HCT116 (cell line): ENCODE results near the gene SRR. TPM values are rescaled to one million over a fixed set of nuclear protein-coding genes. Genes with fewer than 3 reads are reported as not detected.

Source experiments
- ATAC-seq: fragments of 200-7000 bp; cut with Tn5 transposase; 2 replicates; pipeline ENCODE4 v1.9.1; 2020; ENCODE audit warnings: mild to moderate bottlenecking, moderate library complexity
- BruUV-seq: library from RNA; stranded (reverse); fragments of 400-500 nt; replicated peaks from 2 replicates; lab custom pipeline; 2021; lab: Mats Ljungman, UMichigan
- CTCF ChIA-PET: fragments of 300-600 bp; sonication (Branson Sonifier 250); formaldehyde crosslinking; loops from one replicate; lab custom pipeline; 2021; ENCODE audit warnings: antibody characterized with exemption; lab: Charles Lee
- POLR2A ChIA-PET: fragments of 300-600, 350-600 bp; sonication (Branson Sonifier 250); formaldehyde crosslinking; loops from one replicate; lab custom pipeline; 2021; ENCODE audit warnings: antibody characterized with exemption; lab: Charles Lee
- RAD21 ChIA-PET, 2 experiments: fragments of 300-600 bp; sonication (Branson Sonifier 250); formaldehyde crosslinking; loops; one replicate each; lab custom pipeline; 2023; ENCODE audit warnings: low total read pairs in 2 of 2; ENCODE audit not compliant: uncharacterized antibody in 2 of 2, unreplicated experiment in 2 of 2, low non-redundant PET in 1 of 2; lab: Charles Lee
- DNase-seq: peaks from one replicate; pipeline ENCODE4 v3.0.0-alpha.2; 2010; ENCODE audit warnings: low read depth, low spot score
- H2AFZ ChIP-seq: fragments of 200-600 bp; shearing (Covaris generic), sonication (generic); 2 replicates; pipeline ENCODE4 v1.6.1; 2017; ENCODE audit warnings: low read depth, mixed run types, mixed read lengths, antibody characterized with exemption, low read length; ENCODE audit not compliant: poor library complexity, severe bottlenecking
- H3K27ac ChIP-seq: 2 replicates; pipeline ENCODE4 v1.5.1; 2012; ENCODE audit warnings: low read depth, low read length
- H3K27me3 ChIP-seq: fragments of 200-600 bp; sonication (generic); 2 replicates; pipeline ENCODE4 v1.6.1; 2016; ENCODE audit warnings: mixed run types, low read length, mixed read lengths; ENCODE audit not compliant: insufficient read depth
- H3K36me3 ChIP-seq, 2 experiments: fragments of 200-500 bp in 1 of 2; fragments of 200-600 bp in 1 of 2; sonication (Bioruptor generic) in 1 of 2; sonication (generic) in 1 of 2; 2 replicates each; pipeline versions ENCODE4 v1.5.1 to v1.6.1; 2014 to 2016; ENCODE audit warnings: low read length in 2 of 2, inconsistent platforms in 1 of 2, mixed read lengths in 1 of 2, mixed run types in 1 of 2; ENCODE audit not compliant: insufficient read depth in 2 of 2, control insufficient read depth in 1 of 2
- H3K4me1 ChIP-seq, 2 experiments: fragments of 200-600 bp in 1 of 2; sonication (generic) in 1 of 2; 2 replicates each; pipeline versions ENCODE4 v1.5.1 to v1.6.1; 2012 to 2017; ENCODE audit warnings: low read length in 2 of 2, inconsistent platforms in 1 of 2, mild to moderate bottlenecking in 1 of 2, mixed read lengths in 1 of 2, mixed run types in 1 of 2, moderate library complexity in 1 of 2; ENCODE audit not compliant: insufficient read depth in 2 of 2, control insufficient read depth in 1 of 2
- H3K4me2 ChIP-seq: fragments of 200-600 bp; sonication (generic); 2 replicates; pipeline ENCODE4 v1.6.1; 2017; ENCODE audit warnings: mixed run types, low read length, mixed read lengths
- H3K4me3 ChIP-seq, 2 experiments: fragments of 200-600 bp in 1 of 2; sonication (generic) in 1 of 2; replicated peaks in 1 of 2; 2 replicates each; pipeline ENCODE4 v1.5.1; 2011 to 2016; ENCODE audit warnings: low read length in 2 of 2, control low read depth in 1 of 2, low read depth in 1 of 2, mild to moderate bottlenecking in 1 of 2, mixed read lengths in 1 of 2, mixed run types in 1 of 2
- H3K79me2 ChIP-seq: fragments of 200-600 bp; sonication (generic); 2 replicates; pipeline ENCODE4 v1.6.1; 2017; ENCODE audit warnings: mild to moderate bottlenecking, mixed run types, low read length, moderate library complexity, mixed read lengths; ENCODE audit not compliant: insufficient read depth
- H3K9ac ChIP-seq: fragments of 200-600 bp; sonication (generic); 2 replicates; pipeline ENCODE4 v1.6.1; 2016; ENCODE audit warnings: low read length, mixed read lengths
- H3K9me2 ChIP-seq: fragments of 200-600 bp; sonication (generic), shearing (Covaris generic); 2 replicates; pipeline ENCODE4 v1.6.1; 2017; ENCODE audit warnings: mixed run types, mild to moderate bottlenecking, moderate library complexity; ENCODE audit not compliant: insufficient read depth
- H3K9me3 ChIP-seq, 2 experiments: fragments of 200-500 bp in 1 of 2; fragments of 200-600 bp in 1 of 2; sonication (Bioruptor generic) in 1 of 2; sonication (generic) in 1 of 2; 2 replicates each; pipeline ENCODE4 v1.6.1; 2014 to 2017; ENCODE audit warnings: low read length in 2 of 2, mixed read lengths in 2 of 2, inconsistent platforms in 1 of 2, low read depth in 1 of 2, mild to moderate bottlenecking in 1 of 2, mixed run types in 1 of 2, moderate library complexity in 1 of 2; ENCODE audit not compliant: control insufficient read depth in 1 of 2, insufficient read depth in 1 of 2
- H4K20me1 ChIP-seq: fragments of 200-600 bp; sonication (generic), shearing (Covaris generic); 2 replicates; pipeline ENCODE4 v1.6.1; 2017; ENCODE audit warnings: mixed run types, mild to moderate bottlenecking, moderate library complexity; ENCODE audit not compliant: insufficient read depth
- CBX3 ChIP-seq: IDR thresholded peaks from 2 replicates; pipeline ENCODE4 v1.6.1; 2012; ENCODE audit warnings: low read depth
- CEBPB ChIP-seq: IDR thresholded peaks from 2 replicates; pipeline ENCODE4 v1.6.1; 2012; ENCODE audit warnings: low read depth
- ELF1 ChIP-seq: IDR thresholded peaks from 2 replicates; pipeline ENCODE4 v1.6.1; 2012; ENCODE audit warnings: low read depth, borderline replicate concordance
- EZH2 ChIP-seq: fragments of 200-600 bp; sonication (generic); IDR thresholded peaks from 2 replicates; pipeline ENCODE4 v1.6.1; 2017; ENCODE audit warnings: antibody characterized with exemption, mixed run types
- EZH2phosphoT487 ChIP-seq: fragments of 200-600 bp; IDR thresholded peaks from 2 replicates; pipeline ENCODE4 v1.6.1; 2018; ENCODE audit warnings: antibody characterized with exemption, borderline replicate concordance
- FOSL1 ChIP-seq: IDR thresholded peaks from 2 replicates; pipeline ENCODE4 v1.6.1; 2012; ENCODE audit warnings: low read depth
- JUND ChIP-seq: IDR thresholded peaks from 2 replicates; pipeline ENCODE4 v1.6.1; 2012
- POLR2A ChIP-seq: IDR thresholded peaks from 2 replicates; pipeline ENCODE4 v1.7.0; 2011; ENCODE audit warnings: borderline replicate concordance; ENCODE audit not compliant: insufficient read depth, insufficient read length; ENCODE audit errors: extremely low read depth
- RAD21 ChIP-seq: IDR thresholded peaks from 2 replicates; pipeline ENCODE4 v1.6.1; 2012; ENCODE audit warnings: low read depth, mild to moderate bottlenecking
- REST ChIP-seq: IDR thresholded peaks from 2 replicates; pipeline ENCODE4 v1.6.1; 2012; ENCODE audit warnings: low read depth
- SIN3A ChIP-seq: IDR thresholded peaks from 2 replicates; pipeline ENCODE4 v1.6.1; 2012; ENCODE audit warnings: low read depth
- SP1 ChIP-seq: IDR thresholded peaks from 2 replicates; pipeline ENCODE4 v1.6.1; 2012; ENCODE audit warnings: low read depth
- SRF ChIP-seq: IDR thresholded peaks from 2 replicates; pipeline ENCODE4 v1.6.1; 2012; ENCODE audit warnings: low read depth
- TCF7L2 ChIP-seq: IDR thresholded peaks from 2 replicates; pipeline ENCODE4 v1.7.0; 2011; ENCODE audit warnings: borderline replicate concordance, inconsistent platforms; ENCODE audit not compliant: insufficient read depth, insufficient read length; ENCODE audit errors: extremely low read depth
- YY1 ChIP-seq: IDR thresholded peaks from 2 replicates; pipeline ENCODE4 v1.6.1; 2011; ENCODE audit warnings: low read length, low read depth, moderate library complexity, mild to moderate bottlenecking; ENCODE audit not compliant: insufficient replicate concordance; ENCODE audit errors: extremely low read depth
- ZBTB33 ChIP-seq: IDR thresholded peaks from 2 replicates; pipeline ENCODE4 v1.6.1; 2011; ENCODE audit warnings: mild to moderate bottlenecking, low read length, moderate library complexity; ENCODE audit not compliant: insufficient replicate concordance; ENCODE audit errors: extremely low read depth
- ZFX ChIP-seq: fragments of 450-650 bp; IDR thresholded peaks from 2 replicates; pipeline ENCODE4 v1.6.1; 2017
- ZNF274 ChIP-seq: fragments of 200-500 bp; sonication (Bioruptor generic); IDR thresholded peaks from 2 replicates; pipeline ENCODE4 v1.6.1; 2014; ENCODE audit warnings: mild to moderate bottlenecking, low read depth, low read length, inconsistent platforms
- intact Hi-C: fragments of 100-400 bp; cut with micrococcal nuclease; formaldehyde crosslinking; loops from 2 replicates; pipeline ENCODE4 v1.10.0; 2022
- total RNA-seq: library from RNA; stranded (reverse); gene quantifications from one replicate; pipeline ENCODE4 v1.2.1, GENCODE V29; 2021; ENCODE audit not compliant: unreplicated experiment
- TF ChIP-seq, protein P1 (sequence below), 3 experiments: fragments of 200-600 bp in 1 of 3; sonication (generic) in 1 of 3; IDR thresholded peaks in 2 of 3; conservative IDR thresholded peaks in 1 of 3; 2 replicates each; pipeline ENCODE4 v1.5.1; 2012 to 2017; ENCODE audit warnings: low read depth in 2 of 3, low read length in 2 of 3, antibody characterized with exemption in 1 of 3, borderline replicate concordance in 1 of 3, control low read depth in 1 of 3, mild to moderate bottlenecking in 1 of 3, mixed read lengths in 1 of 3, mixed run types in 1 of 3, moderate library complexity in 1 of 3; ENCODE audit not compliant: insufficient read depth in 1 of 3
- TF ChIP-seq, protein P2 (sequence below): IDR thresholded peaks from 2 replicates; pipeline ENCODE4 v1.6.1; 2012

Gene SRR
- total RNA-seq, 1 experiment from 2014 or later = 15.1 TPM

- H3K36me3 ChIP-seq = peaks cover 21 to 23% of the 10 kb centered on the region in 2 experiments; a peak in 3 of 4 replicates
- RAD21 ChIA-PET = no interaction called here
Measured at GRCh38 chr17:2277429-2278170, 26.1 kb upstream of the SRR start.

More at GRCh38 chr17:2277429-2278170, 26.1 kb upstream of the SRR start:
- Histone ChIP-seq H3K4me2 (no peak overlapping the region), H3K27ac (no peak overlapping the region), H3K4me3 (no peak overlapping the region), H3K79me2 (no peaks in the 10 kb centered on the region), H2AFZ (no peak overlapping the region)
- TF ChIP-seq CEBPB = no peak
- no peak for TF ChIP-seq ELF1
- no peak for TF ChIP-seq REST
- no peak for TF ChIP-seq YY1
- TF ChIP-seq JUND = no peak
- no peak for TF ChIP-seq RAD21
- no peak for TF ChIP-seq SRF
- no peak for TF ChIP-seq SIN3A
- TF ChIP-seq ZBTB33 = no peak
- TF ChIP-seq POLR2A = no peak
- TF ChIP-seq EZH2phosphoT487 = no peak
- TF ChIP-seq SP1 = no peak
- TF ChIP-seq CBX3 = no peak
- TF ChIP-seq ZNF274 = no peak
- no peak for TF ChIP-seq TCF7L2
- no peak for TF ChIP-seq FOSL1
- no peak for TF ChIP-seq ZFX
- TF ChIP-seq, protein P1, sequence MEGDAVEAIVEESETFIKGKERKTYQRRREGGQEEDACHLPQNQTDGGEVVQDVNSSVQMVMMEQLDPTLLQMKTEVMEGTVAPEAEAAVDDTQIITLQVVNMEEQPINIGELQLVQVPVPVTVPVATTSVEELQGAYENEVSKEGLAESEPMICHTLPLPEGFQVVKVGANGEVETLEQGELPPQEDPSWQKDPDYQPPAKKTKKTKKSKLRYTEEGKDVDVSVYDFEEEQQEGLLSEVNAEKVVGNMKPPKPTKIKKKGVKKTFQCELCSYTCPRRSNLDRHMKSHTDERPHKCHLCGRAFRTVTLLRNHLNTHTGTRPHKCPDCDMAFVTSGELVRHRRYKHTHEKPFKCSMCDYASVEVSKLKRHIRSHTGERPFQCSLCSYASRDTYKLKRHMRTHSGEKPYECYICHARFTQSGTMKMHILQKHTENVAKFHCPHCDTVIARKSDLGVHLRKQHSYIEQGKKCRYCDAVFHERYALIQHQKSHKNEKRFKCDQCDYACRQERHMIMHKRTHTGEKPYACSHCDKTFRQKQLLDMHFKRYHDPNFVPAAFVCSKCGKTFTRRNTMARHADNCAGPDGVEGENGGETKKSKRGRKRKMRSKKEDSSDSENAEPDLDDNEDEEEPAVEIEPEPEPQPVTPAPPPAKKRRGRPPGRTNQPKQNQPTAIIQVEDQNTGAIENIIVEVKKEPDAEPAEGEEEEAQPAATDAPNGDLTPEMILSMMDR (IDR thresholded peaks at IDR 0.05 in 2 of 3, conservative IDR thresholded peaks at IDR 0.05 in 1 of 3; ENCODE audit: borderline replicate concordance in 1 of 3, insufficient read depth in 1 of 3, low read depth in 2 of 3, low read length in 2 of 3) = no peak
- TF ChIP-seq, protein P2, sequence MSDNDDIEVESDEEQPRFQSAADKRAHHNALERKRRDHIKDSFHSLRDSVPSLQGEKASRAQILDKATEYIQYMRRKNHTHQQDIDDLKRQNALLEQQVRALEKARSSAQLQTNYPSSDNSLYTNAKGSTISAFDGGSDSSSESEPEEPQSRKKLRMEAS = no peak
- TF ChIP-seq EZH2 = no peak
- TF ChIP-seq, all 23 proteins: peak for 0
- ATAC-seq (no peak), DNase-seq (no peak)
- POLR2A ChIA-PET = no interaction called here
- Histone ChIP-seq H3K27me3 (no peaks in the 10 kb centered on the region), H4K20me1 (no peaks in the 10 kb centered on the region), H3K4me1 (no peaks in the 10 kb centered on the region), H3K9me3 (no peaks in the 10 kb centered on the region), H3K9ac (no peak overlapping the region), H3K9me2 (no peaks in the 10 kb centered on the region)
- intact Hi-C loops = no loop called here
- CTCF ChIA-PET = no interaction called here
- no TSS peak for BruUV-seq
